GM12875 (cell line): ENCODE data around the gene C4orf36.

ENCODE experiments used
- H3K4me3 ChIP-seq: one replicate; pipeline ENCODE4 v1.5.1; 2011; ENCODE audit warnings: low read depth, low read length, control low read depth
- CTCF ChIP-seq: IDR thresholded peaks from 2 replicates; pipeline ENCODE4 v1.5.1; 2011; ENCODE audit warnings: low read depth, mild to moderate bottlenecking, control low read depth, inconsistent platforms, low read length, moderate library complexity, borderline replicate concordance; ENCODE audit not compliant: insufficient read depth

C4orf36 gene

DNA sequence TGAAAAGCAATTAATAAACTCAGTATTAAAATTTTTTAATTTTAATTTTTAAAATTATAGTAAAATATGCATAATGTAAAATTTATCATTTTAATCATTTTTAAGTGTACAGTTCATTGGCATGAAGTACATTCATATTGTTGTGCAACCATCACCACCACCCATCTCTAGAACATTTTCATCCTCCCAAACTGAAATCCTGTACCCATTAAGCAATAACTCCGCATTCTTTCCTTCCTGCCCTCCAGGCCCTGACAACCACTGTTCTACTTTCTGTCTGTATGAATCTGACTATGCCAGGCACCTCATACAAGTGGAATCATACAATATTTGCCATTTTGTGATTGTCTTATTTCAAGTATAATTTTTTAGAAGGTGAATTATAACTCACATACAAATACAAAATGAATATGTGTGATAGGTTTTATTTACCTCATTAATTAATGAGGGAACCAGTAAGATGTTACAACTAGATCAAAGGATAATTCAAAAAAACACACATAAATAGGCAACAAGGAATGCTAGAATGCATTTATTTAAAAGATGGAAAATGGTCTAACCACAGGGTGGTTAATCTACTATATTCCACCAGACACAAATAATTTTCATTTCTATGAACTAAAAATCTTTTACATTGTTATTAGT lies 29.5 kb upstream of the C4orf36 start:
- TF ChIP-seq CTCF, result no peak

GRCh38 chr4:86919561-86920223 lies 27.5 kb upstream of the C4orf36 start:
- TF ChIP-seq CTCF, result no peak
- no peak overlapping the region for H3K4me3 ChIP-seq

More for the DNA sequence above, 29.5 kb upstream of the C4orf36 start:
- no peak overlapping the region for H3K4me3 ChIP-seq

- no peak overlapping the region for H3K4me3 ChIP-seq
- no peak for TF ChIP-seq CTCF
Measured at GRCh38 chr4:86918539-86919072, 26.4 kb upstream of the C4orf36 start.

DNA sequence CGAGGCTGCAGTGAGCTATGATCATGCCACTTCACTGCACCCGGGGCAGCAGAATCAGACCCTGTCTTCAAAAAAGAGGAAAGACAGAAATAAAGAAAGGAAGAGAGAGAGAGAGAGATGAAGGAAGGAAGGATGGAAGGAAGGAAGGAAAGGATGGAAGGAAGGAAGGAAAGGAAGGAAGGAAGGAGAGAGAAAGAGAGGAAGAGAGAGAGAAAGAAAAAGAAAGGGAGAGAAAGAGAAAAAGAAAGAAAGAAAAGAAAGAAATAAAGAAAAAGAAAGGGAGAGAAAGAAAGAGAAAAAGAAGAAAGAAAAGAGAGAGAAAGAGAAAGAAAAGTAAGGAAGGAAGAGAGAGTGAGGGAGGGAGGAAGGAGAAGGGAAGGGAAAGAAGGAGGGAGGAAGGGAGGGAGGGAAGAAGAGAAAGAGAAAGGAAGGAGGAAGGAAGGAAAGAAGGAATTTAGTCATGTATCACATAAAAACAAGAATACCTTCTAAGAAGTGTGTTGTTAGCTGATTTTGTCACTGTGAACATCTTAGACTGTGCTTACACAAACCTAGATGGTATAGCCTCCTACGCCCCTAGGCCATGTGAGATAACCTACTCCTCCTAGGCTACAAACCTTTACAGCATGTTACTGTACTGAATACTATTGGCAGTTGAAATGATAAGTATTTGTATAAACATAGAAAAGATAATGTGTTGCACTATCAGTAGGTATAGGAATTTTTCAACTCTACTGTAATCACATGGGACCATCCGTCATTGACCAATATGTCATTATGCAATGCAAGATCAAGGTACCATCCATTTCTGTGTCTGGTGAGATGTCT lies 25.2 kb upstream of the C4orf36 start:
- H3K4me3 ChIP-seq, result no peak overlapping the region
- TF ChIP-seq CTCF, result no peak

- no peak for TF ChIP-seq CTCF
Measured at GRCh38 chr4:86916392-86916791, 24.2 kb upstream of the C4orf36 start.

DNA sequence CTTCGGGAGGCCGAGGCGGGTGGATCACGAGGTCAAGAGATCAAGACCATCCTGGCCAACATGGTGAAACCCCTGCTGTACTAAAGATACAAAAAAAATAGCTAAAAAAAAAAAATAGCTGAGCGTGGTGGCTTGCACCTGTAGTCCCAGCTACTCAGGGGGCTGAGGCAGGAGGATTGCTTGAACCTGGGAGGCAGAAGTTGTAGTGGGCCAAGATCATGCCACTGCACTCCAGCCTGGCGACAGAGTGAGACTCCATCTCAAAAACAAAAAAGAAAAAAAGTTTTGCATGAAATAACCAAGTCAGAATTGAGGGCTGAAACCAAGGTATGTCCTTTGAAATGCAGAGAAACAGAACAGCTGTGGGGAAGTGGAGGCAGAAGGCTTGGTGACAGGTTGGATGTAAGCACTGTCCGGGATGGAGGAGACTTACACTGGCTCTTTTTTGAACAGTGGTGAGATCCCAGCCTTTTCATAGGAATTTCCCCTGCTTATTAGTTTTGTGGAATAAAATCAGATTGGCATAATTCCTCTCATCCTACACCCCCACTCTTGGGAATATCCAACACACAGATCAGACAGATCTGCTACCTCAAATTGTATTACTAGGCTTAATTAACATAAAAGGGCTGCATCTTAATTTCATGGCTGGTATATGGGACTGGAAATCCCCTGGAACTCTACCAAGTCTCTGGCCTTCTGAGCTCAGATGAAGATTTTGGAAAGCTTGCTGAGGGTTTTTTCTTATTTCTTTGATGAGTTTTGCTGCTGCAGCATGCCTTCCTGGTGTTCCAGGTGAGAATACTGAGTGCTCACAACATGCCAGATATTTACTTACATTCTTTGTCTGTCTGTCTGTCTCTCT lies 18.8 kb upstream of the C4orf36 start:
- H3K4me3 ChIP-seq, result no peak overlapping the region
- TF ChIP-seq CTCF, result no peak

More at GRCh38 chr4:86916392-86916791, 24.2 kb upstream of the C4orf36 start:
- no peak overlapping the region for H3K4me3 ChIP-seq
